ENCODE results near the gene ZCCHC8. TPM values are rescaled to one million over a fixed set of nuclear protein-coding genes. Genes with fewer than 3 reads are reported as not detected.
"Not testable (repeated sequence)": the region's sequence is repeated elsewhere in the genome, so short reads cannot be mapped to it uniquely, and the experiment has no call there.

The ZCCHC8 gene
- polyA plus RNA-seq, 4 donors: 14.6 to 30.9 (median 21.0) TPM

- Histone ChIP-seq H3K4me1 (ENCODE audit: control insufficient read depth in 3 of 3, insufficient read depth in 2 of 3, low read depth in 1 of 3, low read length in 2 of 3) (no peaks in the 10 kb centered on the region), H3K27ac (ENCODE audit: low read depth in 1 of 3, low read length in 2 of 3) (no peak overlapping the region), H3K9me3 (ENCODE audit: control insufficient read depth in 2 of 2, insufficient read depth in 1 of 2, low read depth in 1 of 2, low read length in 1 of 2) (no peaks in the 10 kb centered on the region), H3K4me3 (ENCODE audit: low read depth in 1 of 3, low read length in 3 of 3) (no peak overlapping the region), H3K27me3 (ENCODE audit: control insufficient read depth in 3 of 3, insufficient read depth in 3 of 3, low read length in 3 of 3) (no peaks in the 10 kb centered on the region), H3K36me3 (ENCODE audit: control insufficient read depth in 3 of 3, insufficient read depth in 2 of 3, low read depth in 1 of 3, low read length in 3 of 3) (peaks cover 15 to 53% (median 27%) of the 10 kb centered on the region in 3 donors)
- 76 to 80% (median 77%) methylated on average over 19 of the region's 19 CpGs for WGBS, 3 donors
- DNase-seq (no peak), FAIRE-seq (no peak)
These were observed 27.0 kb downstream of the ZCCHC8 start for GRCh38 chr12:122473543-122474323.

GRCh38 chr12:122471324-122472226 lies 29.2 kb downstream of the ZCCHC8 start:
- H3K4me1 ChIP-seq (ENCODE audit: control insufficient read depth in 3 of 3, insufficient read depth in 2 of 3, low read depth in 1 of 3, low read length in 2 of 3): no peaks in the 10 kb centered on the region
- 35 to 42% (median 42%) methylated on average over 3 of the region's 3 CpGs for WGBS, 3 donors
- no peaks in the 10 kb centered on the region for H3K9me3 ChIP-seq (ENCODE audit: control insufficient read depth in 2 of 2, insufficient read depth in 1 of 2, low read depth in 1 of 2, low read length in 1 of 2)
- no peak overlapping the region for H3K4me3 ChIP-seq (ENCODE audit: low read depth in 1 of 3, low read length in 3 of 3)
- DNase-seq (peak; percentile 74 to 80), FAIRE-seq (no peak)
- peaks cover 12 to 38% (median 20%) of the 10 kb centered on the region in 3 donors for H3K36me3 ChIP-seq (ENCODE audit: control insufficient read depth in 3 of 3, insufficient read depth in 2 of 3, low read depth in 1 of 3, low read length in 3 of 3)
- H3K27ac ChIP-seq (ENCODE audit: low read depth in 1 of 3, low read length in 2 of 3): peak overlapping the region in 1 of 3 donors; percentile 18
- no peaks in the 10 kb centered on the region for H3K27me3 ChIP-seq (ENCODE audit: control insufficient read depth in 3 of 3, insufficient read depth in 3 of 3, low read length in 3 of 3)

GRCh38 chr12:122470576-122470975 lies 30.2 kb downstream of the ZCCHC8 start:
- 93 to 97% (median 97%) methylated on average over 7 of the region's 7 CpGs for WGBS, 3 donors
- not testable (repeated sequence) for FAIRE-seq; H3K27ac ChIP-seq (ENCODE audit: low read depth in 1 of 3, low read length in 2 of 3); H3K9me3 ChIP-seq (ENCODE audit: control insufficient read depth in 2 of 2, insufficient read depth in 1 of 2, low read depth in 1 of 2, low read length in 1 of 2); DNase-seq; H3K27me3 ChIP-seq (ENCODE audit: control insufficient read depth in 3 of 3, insufficient read depth in 3 of 3, low read length in 3 of 3); H3K4me3 ChIP-seq (ENCODE audit: low read depth in 1 of 3, low read length in 3 of 3); H3K4me1 ChIP-seq (ENCODE audit: control insufficient read depth in 3 of 3, insufficient read depth in 2 of 3, low read depth in 1 of 3, low read length in 2 of 3)
- peaks cover 5 to 30% (median 12%) of the 10 kb centered on the region in 3 donors for H3K36me3 ChIP-seq (ENCODE audit: control insufficient read depth in 3 of 3, insufficient read depth in 2 of 3, low read depth in 1 of 3, low read length in 3 of 3)

GRCh38 chr12:122469856-122470255 lies 30.9 kb downstream of the ZCCHC8 start:
- not testable (repeated sequence) for H3K4me1 ChIP-seq (ENCODE audit: control insufficient read depth in 3 of 3, insufficient read depth in 2 of 3, low read depth in 1 of 3, low read length in 2 of 3); H3K27me3 ChIP-seq (ENCODE audit: control insufficient read depth in 3 of 3, insufficient read depth in 3 of 3, low read length in 3 of 3); DNase-seq; FAIRE-seq; H3K27ac ChIP-seq (ENCODE audit: low read depth in 1 of 3, low read length in 2 of 3); H3K9me3 ChIP-seq (ENCODE audit: control insufficient read depth in 2 of 2, insufficient read depth in 1 of 2, low read depth in 1 of 2, low read length in 1 of 2); H3K4me3 ChIP-seq (ENCODE audit: low read depth in 1 of 3, low read length in 3 of 3)
- 76 to 88% (median 87%) methylated on average over 6 of the region's 6 CpGs for WGBS, 3 donors
- H3K36me3 ChIP-seq (ENCODE audit: control insufficient read depth in 3 of 3, insufficient read depth in 2 of 3, low read depth in 1 of 3, low read length in 3 of 3): peaks cover 3 to 22% (median 9%) of the 10 kb centered on the region in 3 donors

- DNase-seq (peak; percentile 23 to 24), FAIRE-seq (no peak)
- peaks cover 0 to 9% (median 0%) of the 10 kb centered on the region in 3 donors for H3K36me3 ChIP-seq (ENCODE audit: control insufficient read depth in 3 of 3, insufficient read depth in 2 of 3, low read depth in 1 of 3, low read length in 3 of 3)
- no peak overlapping the region for H3K4me3 ChIP-seq (ENCODE audit: low read depth in 1 of 3, low read length in 3 of 3)
- no peaks in the 10 kb centered on the region for H3K9me3 ChIP-seq (ENCODE audit: control insufficient read depth in 2 of 2, insufficient read depth in 1 of 2, low read depth in 1 of 2, low read length in 1 of 2)
- H3K27ac ChIP-seq (ENCODE audit: low read depth in 1 of 3, low read length in 2 of 3): no peak overlapping the region
- H3K27me3 ChIP-seq (ENCODE audit: control insufficient read depth in 3 of 3, insufficient read depth in 3 of 3, low read length in 3 of 3): no peaks in the 10 kb centered on the region
- no peaks in the 10 kb centered on the region for H3K4me1 ChIP-seq (ENCODE audit: control insufficient read depth in 3 of 3, insufficient read depth in 2 of 3, low read depth in 1 of 3, low read length in 2 of 3)
- 32 to 63% (median 37%) methylated on average over 4 of the region's 4 CpGs for WGBS, 3 donors
These were observed 32.7 kb downstream of the ZCCHC8 start for GRCh38 chr12:122467983-122468382.

- not testable (repeated sequence) for H3K27me3 ChIP-seq (ENCODE audit: control insufficient read depth in 3 of 3, insufficient read depth in 3 of 3, low read length in 3 of 3); H3K4me1 ChIP-seq (ENCODE audit: control insufficient read depth in 3 of 3, insufficient read depth in 2 of 3, low read depth in 1 of 3, low read length in 2 of 3); FAIRE-seq; H3K9me3 ChIP-seq (ENCODE audit: control insufficient read depth in 2 of 2, insufficient read depth in 1 of 2, low read depth in 1 of 2, low read length in 1 of 2); H3K4me3 ChIP-seq (ENCODE audit: low read depth in 1 of 3, low read length in 3 of 3); H3K36me3 ChIP-seq (ENCODE audit: control insufficient read depth in 3 of 3, insufficient read depth in 2 of 3, low read depth in 1 of 3, low read length in 3 of 3)
- DNase-seq: peak; percentile 81 to 83
- H3K27ac ChIP-seq (ENCODE audit: low read depth in 1 of 3, low read length in 2 of 3): peak overlapping the region in 1 of 3 donors; percentile 73
- WGBS, 3 donors: 78 to 81% (median 81%) methylated on average over 17 of the region's 17 CpGs
These were observed 36.3 kb downstream of the ZCCHC8 start for GRCh38 chr12:122464317-122465042.

- Histone ChIP-seq H3K36me3 (ENCODE audit: control insufficient read depth in 3 of 3, insufficient read depth in 2 of 3, low read depth in 1 of 3, low read length in 3 of 3) (no peaks in the 10 kb centered on the region), H3K4me1 (ENCODE audit: control insufficient read depth in 3 of 3, insufficient read depth in 2 of 3, low read depth in 1 of 3, low read length in 2 of 3) (peaks cover 0 to 6% (median 2%) of the 10 kb centered on the region in 3 donors), H3K27ac (ENCODE audit: low read depth in 1 of 3, low read length in 2 of 3) (no peak overlapping the region), H3K27me3 (ENCODE audit: control insufficient read depth in 3 of 3, insufficient read depth in 3 of 3, low read length in 3 of 3) (no peaks in the 10 kb centered on the region), H3K4me3 (ENCODE audit: low read depth in 1 of 3, low read length in 3 of 3) (no peak overlapping the region), H3K9me3 (ENCODE audit: control insufficient read depth in 2 of 2, insufficient read depth in 1 of 2, low read depth in 1 of 2, low read length in 1 of 2) (no peaks in the 10 kb centered on the region)
- DNase-seq: no peak
- FAIRE-seq: no peak
- WGBS, 3 donors: 80 to 90% (median 82%) methylated on average over 2 of the region's 2 CpGs
These were observed 40.1 kb downstream of the ZCCHC8 start for GRCh38 chr12:122460641-122461040.

GRCh38 chr12:122460061-122460460 lies 40.7 kb downstream of the ZCCHC8 start:
- Histone ChIP-seq H3K4me3 (ENCODE audit: low read depth in 1 of 3, low read length in 3 of 3) (no peak overlapping the region), H3K27me3 (ENCODE audit: control insufficient read depth in 3 of 3, insufficient read depth in 3 of 3, low read length in 3 of 3) (no peaks in the 10 kb centered on the region), H3K9me3 (ENCODE audit: control insufficient read depth in 2 of 2, insufficient read depth in 1 of 2, low read depth in 1 of 2, low read length in 1 of 2) (no peaks in the 10 kb centered on the region), H3K4me1 (ENCODE audit: control insufficient read depth in 3 of 3, insufficient read depth in 2 of 3, low read depth in 1 of 3, low read length in 2 of 3) (peaks cover 0 to 6% (median 2%) of the 10 kb centered on the region in 3 donors), H3K36me3 (ENCODE audit: control insufficient read depth in 3 of 3, insufficient read depth in 2 of 3, low read depth in 1 of 3, low read length in 3 of 3) (no peaks in the 10 kb centered on the region), H3K27ac (ENCODE audit: low read depth in 1 of 3, low read length in 2 of 3) (no peak overlapping the region)
- FAIRE-seq (no peak), DNase-seq (no peak)
- 90 to 95% (median 90%) methylated on average over 4 to 7 of the region's 7 CpGs for WGBS, 3 donors

Data from small intestine (tissue), 7 donors.